Parathyroid adenoma (tissue), 2 donors: Measurements from ENCODE around the gene SUMO3.

Experiments
- H2AFZ ChIP-seq: fragments of 300-600 bp; sonication (generic); one replicate; pipeline ENCODE4 v1.7.0; 2017; ENCODE audit warnings: antibody characterized with exemption, mild to moderate bottlenecking
- H3K27ac ChIP-seq: fragments of 300-600 bp; sonication (generic); one replicate; pipeline ENCODE4 v1.7.0; 2017
- H3K27me3 ChIP-seq: fragments of 300-600 bp; sonication (generic); one replicate; pipeline ENCODE4 v1.7.0; 2017; ENCODE audit warnings: low read length; ENCODE audit not compliant: control insufficient read depth, insufficient read depth
- H3K36me3 ChIP-seq: fragments of 300-600 bp; sonication (generic); one replicate; pipeline ENCODE4 v1.7.0; 2017; ENCODE audit warnings: low read length; ENCODE audit not compliant: control insufficient read depth, insufficient read depth
- H3K4me1 ChIP-seq: fragments of 300-600 bp; sonication (generic); one replicate; pipeline ENCODE4 v1.7.0; 2017; ENCODE audit warnings: control low read depth
- H3K4me2 ChIP-seq: fragments of 300-600 bp; sonication (generic); one replicate; pipeline ENCODE4 v1.7.0; 2017; ENCODE audit warnings: low read length
- H3K4me3 ChIP-seq: fragments of 300-600 bp; sonication (generic); one replicate; pipeline ENCODE4 v1.7.0; 2017; ENCODE audit warnings: low read depth, low read length
- H3K79me2 ChIP-seq: fragments of 300-600 bp; sonication (generic); one replicate; pipeline ENCODE4 v1.7.0; 2017; ENCODE audit warnings: control low read depth
- H3K9ac ChIP-seq: fragments of 300-600 bp; sonication (generic); one replicate; pipeline ENCODE4 v1.7.0; 2017; ENCODE audit warnings: mild to moderate bottlenecking
- H3K9me3 ChIP-seq: fragments of 300-600 bp; sonication (generic); one replicate; pipeline ENCODE4 v1.7.0; 2017; ENCODE audit warnings: low read length; ENCODE audit not compliant: control insufficient read depth
- TF ChIP-seq, protein P1 (sequence below): fragments of 300-600 bp; sonication (generic); IDR thresholded peaks from one replicate; pipeline ENCODE4 v1.7.0; 2017; ENCODE audit warnings: antibody characterized with exemption, mild to moderate bottlenecking
- donor health status: primary hyperparathyroidism.

SUMO3 gene

DNA sequence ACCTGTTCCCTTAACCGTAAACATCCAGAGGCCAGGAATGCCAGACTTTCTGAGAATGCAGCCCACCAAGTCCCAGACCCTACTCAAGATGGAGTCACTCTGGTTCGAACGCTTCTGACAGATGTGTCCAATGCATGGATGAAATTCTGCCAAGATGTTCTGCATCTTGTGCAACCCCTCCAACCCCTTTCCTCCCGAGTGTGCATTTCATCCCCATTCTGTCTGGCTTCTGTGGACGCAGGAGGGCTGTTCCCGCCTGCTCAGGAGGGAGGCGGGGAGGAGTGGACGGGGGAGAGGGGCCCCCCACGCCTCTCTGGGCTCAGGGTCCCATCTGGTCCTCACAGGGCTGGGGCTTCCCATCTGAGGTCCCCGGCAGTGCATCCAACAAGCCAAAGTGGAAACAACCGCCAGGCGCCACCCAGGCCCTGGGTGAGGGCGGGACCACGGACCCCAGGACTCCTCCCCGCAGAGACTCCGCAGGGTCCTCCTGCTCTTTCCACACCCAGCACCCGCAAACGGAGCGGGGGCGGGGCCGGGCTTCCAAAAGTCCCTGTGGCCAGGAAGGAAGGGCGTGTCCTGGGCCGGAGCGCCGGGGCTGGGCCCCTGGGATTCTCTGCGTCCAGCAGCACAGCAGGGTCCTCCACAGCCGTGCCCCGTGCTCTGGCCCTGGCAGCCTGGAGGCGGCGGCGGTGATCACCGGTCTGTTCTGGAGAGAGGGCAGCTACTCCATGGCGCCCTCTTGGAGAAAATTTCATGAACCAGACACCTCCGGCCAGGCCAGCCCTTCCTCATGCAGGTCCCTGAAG lies 27.8 kb upstream of the SUMO3 start:
- Histone ChIP-seq H3K27me3 (no peaks in the 10 kb centered on the region), H3K79me2 (no peaks in the 10 kb centered on the region), H3K4me3 (no peak overlapping the region), H3K27ac (no peak overlapping the region), H3K36me3 (no peaks in the 10 kb centered on the region), H3K4me1 (no peaks in the 10 kb centered on the region), H3K9me3 (no peaks in the 10 kb centered on the region), H3K4me2 (peak overlapping the region; percentile 50), H2AFZ (no peak overlapping the region), H3K9ac (no peak overlapping the region)
- TF ChIP-seq, protein P1, sequence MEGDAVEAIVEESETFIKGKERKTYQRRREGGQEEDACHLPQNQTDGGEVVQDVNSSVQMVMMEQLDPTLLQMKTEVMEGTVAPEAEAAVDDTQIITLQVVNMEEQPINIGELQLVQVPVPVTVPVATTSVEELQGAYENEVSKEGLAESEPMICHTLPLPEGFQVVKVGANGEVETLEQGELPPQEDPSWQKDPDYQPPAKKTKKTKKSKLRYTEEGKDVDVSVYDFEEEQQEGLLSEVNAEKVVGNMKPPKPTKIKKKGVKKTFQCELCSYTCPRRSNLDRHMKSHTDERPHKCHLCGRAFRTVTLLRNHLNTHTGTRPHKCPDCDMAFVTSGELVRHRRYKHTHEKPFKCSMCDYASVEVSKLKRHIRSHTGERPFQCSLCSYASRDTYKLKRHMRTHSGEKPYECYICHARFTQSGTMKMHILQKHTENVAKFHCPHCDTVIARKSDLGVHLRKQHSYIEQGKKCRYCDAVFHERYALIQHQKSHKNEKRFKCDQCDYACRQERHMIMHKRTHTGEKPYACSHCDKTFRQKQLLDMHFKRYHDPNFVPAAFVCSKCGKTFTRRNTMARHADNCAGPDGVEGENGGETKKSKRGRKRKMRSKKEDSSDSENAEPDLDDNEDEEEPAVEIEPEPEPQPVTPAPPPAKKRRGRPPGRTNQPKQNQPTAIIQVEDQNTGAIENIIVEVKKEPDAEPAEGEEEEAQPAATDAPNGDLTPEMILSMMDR: no peak

DNA sequence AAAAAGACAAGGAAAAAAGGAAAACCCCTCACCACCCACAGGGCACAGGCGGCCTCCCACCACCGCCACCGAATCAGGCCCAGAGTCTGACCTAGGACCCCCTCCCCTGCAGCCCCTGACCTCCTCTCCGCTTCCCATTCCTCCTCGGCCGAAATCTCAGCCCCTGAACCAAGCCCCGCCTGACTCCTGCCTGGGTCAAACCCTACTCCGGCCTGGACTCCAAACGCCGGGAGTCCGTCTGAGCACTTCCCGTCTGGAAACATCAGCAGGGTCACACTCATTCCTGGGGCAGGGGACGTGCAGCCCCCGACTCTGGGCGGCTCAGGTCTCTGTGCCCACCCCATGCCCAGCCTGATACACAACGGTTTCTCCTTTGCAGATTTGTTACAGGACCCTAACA lies 26.4 kb upstream of the SUMO3 start:
- no peak overlapping the region for H3K4me2 ChIP-seq
- H3K27me3 ChIP-seq: no peaks in the 10 kb centered on the region
- no peak overlapping the region for H3K27ac ChIP-seq
- no peaks in the 10 kb centered on the region for H3K36me3 ChIP-seq
- H3K9ac ChIP-seq: no peak overlapping the region
- H3K9me3 ChIP-seq: no peaks in the 10 kb centered on the region
- no peak overlapping the region for H3K4me3 ChIP-seq
- H3K4me1 ChIP-seq: no peaks in the 10 kb centered on the region
- H3K79me2 ChIP-seq: no peaks in the 10 kb centered on the region
- no peak overlapping the region for H2AFZ ChIP-seq
- TF ChIP-seq, protein P1: no peak

DNA sequence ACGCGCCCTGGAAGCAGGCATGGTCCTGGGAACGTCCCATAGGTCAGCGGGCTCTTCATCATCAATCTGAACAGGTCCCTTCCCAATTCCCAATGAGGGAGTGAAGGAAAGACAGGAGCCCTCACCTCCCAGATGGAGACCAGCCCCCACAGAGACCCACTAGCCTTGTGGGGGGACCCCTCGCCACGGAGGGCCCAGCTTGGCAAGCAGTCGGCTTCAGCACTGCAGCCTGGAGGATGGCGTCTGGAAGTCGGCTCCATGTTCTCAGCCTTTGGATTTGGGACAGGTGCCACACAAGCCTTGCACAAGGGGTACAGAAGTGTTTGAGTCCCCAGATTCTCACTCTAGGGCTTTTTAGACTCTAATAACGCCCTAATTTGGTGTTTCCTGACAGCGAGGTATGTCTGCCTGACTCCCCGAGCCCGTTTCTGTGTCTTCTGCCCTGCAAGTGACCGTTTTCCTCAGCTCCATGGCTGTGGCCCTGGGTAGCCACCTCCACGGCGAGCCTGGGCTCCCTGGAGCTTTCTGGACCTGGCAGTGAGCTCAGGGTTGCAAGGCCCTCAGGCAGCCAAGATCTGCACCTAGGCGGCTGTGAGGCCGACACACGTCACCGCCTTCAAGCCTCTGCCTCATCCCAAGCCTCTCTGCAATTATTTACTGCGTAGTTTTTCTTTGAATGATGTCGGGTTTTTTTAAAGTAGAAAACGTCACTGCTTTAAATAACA lies 25.0 kb upstream of the SUMO3 start:
- no peaks in the 10 kb centered on the region for H3K27me3 ChIP-seq
- H3K9ac ChIP-seq: no peak overlapping the region
- TF ChIP-seq, protein P1: no peak
- no peak overlapping the region for H2AFZ ChIP-seq
- H3K9me3 ChIP-seq: no peaks in the 10 kb centered on the region
- no peaks in the 10 kb centered on the region for H3K36me3 ChIP-seq
- no peak overlapping the region for H3K4me3 ChIP-seq
- no peak overlapping the region for H3K27ac ChIP-seq
- no peaks in the 10 kb centered on the region for H3K4me1 ChIP-seq
- H3K79me2 ChIP-seq: no peaks in the 10 kb centered on the region
- no peak overlapping the region for H3K4me2 ChIP-seq

DNA sequence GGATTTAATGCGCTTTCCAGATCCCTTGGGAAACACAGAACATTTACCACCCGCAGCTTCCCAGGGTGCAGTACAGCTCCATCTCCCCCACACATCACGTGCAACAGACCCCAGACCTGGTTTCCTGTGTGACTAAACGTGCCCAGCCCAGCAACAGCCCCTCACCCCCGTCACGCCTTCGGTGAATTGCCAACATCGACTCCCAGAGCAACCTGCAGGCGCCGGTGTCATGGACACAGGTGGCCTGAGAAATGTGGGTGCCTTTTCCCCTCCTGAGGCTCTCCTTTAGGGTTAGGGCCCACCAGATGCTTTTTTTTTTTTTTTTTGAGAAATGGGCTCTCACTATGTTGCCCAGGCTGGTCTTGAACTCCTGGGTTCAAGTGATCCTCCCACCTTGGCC lies 24.2 kb upstream of the SUMO3 start:
- Histone ChIP-seq H3K79me2 (no peaks in the 10 kb centered on the region), H3K9me3 (no peaks in the 10 kb centered on the region), H2AFZ (no peak overlapping the region), H3K9ac (no peak overlapping the region), H3K4me3 (no peak overlapping the region), H3K4me2 (no peak overlapping the region), H3K27ac (no peak overlapping the region), H3K4me1 (no peaks in the 10 kb centered on the region), H3K27me3 (no peaks in the 10 kb centered on the region), H3K36me3 (no peaks in the 10 kb centered on the region)
- TF ChIP-seq, protein P1: no peak
